ENCODE results near the gene TMEM80.
"Not testable (repeated sequence)": the region's sequence is repeated elsewhere in the genome, so short reads cannot be mapped to it uniquely, and the experiment has no call there.

Gene TMEM80

DNA sequence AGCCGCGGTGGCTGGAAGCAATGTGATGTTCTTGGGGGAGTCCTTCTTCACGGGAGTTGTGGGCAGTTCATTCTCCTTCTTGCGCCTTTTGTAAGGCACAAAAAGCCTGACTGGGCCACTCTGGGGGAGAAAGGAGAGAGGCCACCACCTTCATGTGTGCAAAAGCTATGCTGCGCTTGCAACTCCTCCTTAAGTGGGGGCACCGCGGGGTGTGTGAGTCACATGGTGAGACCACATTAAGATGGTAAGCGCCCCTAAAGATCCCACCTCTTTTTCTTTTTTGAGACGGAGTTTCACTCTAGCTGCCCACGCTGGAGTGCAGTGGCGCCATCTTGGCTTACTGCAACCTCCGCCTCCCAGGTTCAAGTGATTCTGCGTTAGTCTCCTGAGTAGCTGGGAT is 14.6 kb upstream of the TMEM80 start:
- no peak for DNase-seq
- Histone ChIP-seq H3K4me3 (no peak overlapping the region), H3K4me1 (no peaks in the 10 kb centered on the region), H3K27ac (no peak overlapping the region), H3K27me3 (no peaks in the 10 kb centered on the region), H3K36me3 (peaks cover 30 to 91% (median 46%) of the 10 kb centered on the region in 3 donors), H3K9me3 (no peaks in the 10 kb centered on the region)
- intact Hi-C loops (cut with DNase I; ENCODE audit: low total_unique reads), result no loop called here
- TF ChIP-seq, protein P1, sequence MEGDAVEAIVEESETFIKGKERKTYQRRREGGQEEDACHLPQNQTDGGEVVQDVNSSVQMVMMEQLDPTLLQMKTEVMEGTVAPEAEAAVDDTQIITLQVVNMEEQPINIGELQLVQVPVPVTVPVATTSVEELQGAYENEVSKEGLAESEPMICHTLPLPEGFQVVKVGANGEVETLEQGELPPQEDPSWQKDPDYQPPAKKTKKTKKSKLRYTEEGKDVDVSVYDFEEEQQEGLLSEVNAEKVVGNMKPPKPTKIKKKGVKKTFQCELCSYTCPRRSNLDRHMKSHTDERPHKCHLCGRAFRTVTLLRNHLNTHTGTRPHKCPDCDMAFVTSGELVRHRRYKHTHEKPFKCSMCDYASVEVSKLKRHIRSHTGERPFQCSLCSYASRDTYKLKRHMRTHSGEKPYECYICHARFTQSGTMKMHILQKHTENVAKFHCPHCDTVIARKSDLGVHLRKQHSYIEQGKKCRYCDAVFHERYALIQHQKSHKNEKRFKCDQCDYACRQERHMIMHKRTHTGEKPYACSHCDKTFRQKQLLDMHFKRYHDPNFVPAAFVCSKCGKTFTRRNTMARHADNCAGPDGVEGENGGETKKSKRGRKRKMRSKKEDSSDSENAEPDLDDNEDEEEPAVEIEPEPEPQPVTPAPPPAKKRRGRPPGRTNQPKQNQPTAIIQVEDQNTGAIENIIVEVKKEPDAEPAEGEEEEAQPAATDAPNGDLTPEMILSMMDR (IDR thresholded peaks at IDR 0.05), result no peak

DNA sequence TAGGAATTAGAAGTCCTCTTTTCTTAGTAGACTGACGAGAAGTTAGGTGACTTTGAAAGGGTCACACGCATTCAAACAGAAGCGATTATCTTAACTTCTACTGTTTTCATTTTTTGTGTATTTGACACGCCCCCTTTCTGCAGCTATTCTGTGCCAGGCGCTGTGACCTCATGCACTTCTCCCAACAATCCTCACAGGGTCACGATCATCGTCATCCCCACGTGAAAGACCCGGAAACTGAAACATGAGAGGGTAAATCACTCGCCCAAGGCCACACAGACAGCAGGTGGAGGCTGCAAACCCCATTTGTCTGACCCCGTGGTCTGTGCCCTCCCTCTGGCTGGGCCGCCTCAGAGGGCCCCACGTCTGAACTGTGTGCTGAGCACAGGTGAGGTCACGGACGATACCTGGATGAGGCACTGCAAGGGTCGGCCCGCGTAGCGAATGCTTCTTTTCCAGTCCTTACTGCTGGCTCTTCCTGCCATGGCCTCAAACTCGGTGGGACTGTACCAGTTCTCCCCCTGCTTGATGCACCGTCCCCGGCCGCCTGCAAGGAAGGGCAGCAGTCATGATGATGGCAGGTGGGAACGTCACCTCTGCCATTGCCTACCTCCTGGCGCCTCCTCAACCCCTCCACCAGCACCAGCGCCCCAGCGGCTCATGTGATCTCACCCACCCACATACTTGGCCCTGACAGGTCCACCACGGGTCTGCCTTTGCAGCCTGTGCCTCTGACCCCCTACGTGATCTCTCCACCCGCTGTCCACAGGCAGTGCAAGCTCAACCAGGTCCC is 9.0 kb upstream of the TMEM80 start:
- Histone ChIP-seq H3K4me1 (peaks cover 0 to 3% (median 0%) of the 10 kb centered on the region in 4 donors), H3K36me3 (peaks cover 36 to 86% (median 62%) of the 10 kb centered on the region in 3 donors), H3K9me3 (no peaks in the 10 kb centered on the region), H3K4me3 (no peak overlapping the region), H3K27ac (no peak overlapping the region), H3K27me3 (no peaks in the 10 kb centered on the region)
- intact Hi-C loops (cut with DNase I; ENCODE audit: low total_unique reads), result no loop called here
- no peak for DNase-seq
- TF ChIP-seq, protein P1 (IDR thresholded peaks at IDR 0.05), result no peak

DNA sequence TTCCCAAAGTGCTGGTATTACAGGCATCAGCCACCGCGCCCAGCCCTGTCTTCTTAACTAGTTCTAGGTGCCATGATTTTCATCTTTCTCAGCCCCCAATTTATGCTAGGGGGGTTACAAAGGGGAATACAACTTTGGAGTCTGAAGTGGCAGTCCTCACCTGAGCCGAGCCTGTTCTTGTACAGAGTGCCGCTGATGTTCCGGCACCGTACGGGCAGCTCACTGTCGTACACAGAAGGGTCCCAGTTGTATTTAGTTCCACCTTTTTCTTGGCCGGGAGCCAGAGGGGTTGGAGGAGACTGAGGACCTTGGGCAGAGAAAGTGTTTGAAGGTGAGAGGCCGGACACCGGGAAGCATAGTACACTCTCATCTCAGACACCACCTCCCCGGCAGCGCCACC is 7.9 kb upstream of the TMEM80 start:
- H3K36me3 ChIP-seq, result peaks cover 36 to 75% (median 56%) of the 10 kb centered on the region in 3 donors

DNA sequence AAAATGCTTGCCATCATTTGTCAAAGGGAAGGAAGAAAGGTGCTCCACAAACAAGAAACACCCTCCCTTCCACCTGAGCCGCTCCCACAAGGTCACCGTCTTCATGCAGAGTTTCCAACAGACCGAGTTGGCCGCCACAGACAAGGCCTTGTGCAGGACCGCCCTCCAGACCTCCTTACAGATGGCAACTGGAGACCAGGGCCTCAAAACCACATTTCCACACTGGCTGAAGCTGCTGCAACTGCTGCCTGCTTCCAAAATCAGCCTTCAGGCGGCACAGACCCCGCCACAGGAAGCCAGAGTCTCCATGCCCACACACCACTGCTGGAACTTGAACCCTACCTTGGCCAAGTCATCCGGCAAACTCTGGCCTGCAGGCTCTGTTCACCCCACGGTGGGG is 6.9 kb upstream of the TMEM80 start:
- H3K9me3 ChIP-seq, result no peaks in the 10 kb centered on the region
- H3K27me3 ChIP-seq, result no peaks in the 10 kb centered on the region
- H3K36me3 ChIP-seq, result peaks cover 32 to 67% (median 53%) of the 10 kb centered on the region in 3 donors
- intact Hi-C loops (cut with DNase I; ENCODE audit: low total_unique reads), result no loop called here
- DNase-seq, result no peak
- TF ChIP-seq, protein P1 (IDR thresholded peaks at IDR 0.05), result no peak
- no peak overlapping the region for H3K27ac ChIP-seq
- H3K4me3 ChIP-seq, result no peak overlapping the region
- H3K4me1 ChIP-seq, result peaks cover 0 to 19% (median 4%) of the 10 kb centered on the region in 4 donors

More for the DNA sequence above, 7.9 kb upstream of the TMEM80 start:
- TF ChIP-seq, protein P1 (IDR thresholded peaks at IDR 0.05), result no peak
- no peak overlapping the region for H3K4me3 ChIP-seq
- H3K27ac ChIP-seq, result no peak overlapping the region
- no peaks in the 10 kb centered on the region for H3K9me3 ChIP-seq
- no peaks in the 10 kb centered on the region for H3K27me3 ChIP-seq
- intact Hi-C loops (cut with DNase I; ENCODE audit: low total_unique reads), result no loop called here
- DNase-seq, result no peak
- H3K4me1 ChIP-seq, result peaks cover 0 to 10% (median 0%) of the 10 kb centered on the region in 4 donors

DNA sequence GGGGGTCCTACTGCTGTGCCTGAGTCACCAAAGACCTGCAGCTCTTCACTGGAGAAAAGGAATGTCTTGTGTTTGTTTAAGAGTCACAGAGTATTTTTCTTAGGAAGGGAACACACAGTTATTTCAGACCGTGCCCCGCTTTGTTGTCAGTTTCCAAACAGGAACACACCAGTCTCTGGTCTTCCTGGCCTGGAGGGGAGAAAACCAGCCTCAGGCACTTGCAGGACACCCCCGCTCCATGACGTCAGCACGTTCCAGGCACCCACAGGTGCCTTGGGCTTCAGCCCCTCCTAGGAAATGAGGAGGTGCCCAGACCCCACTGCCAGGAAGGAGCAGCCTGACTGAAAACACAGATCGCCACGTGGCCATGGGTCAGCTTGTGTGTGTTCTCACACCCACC is 6.0 kb upstream of the TMEM80 start:
- H3K4me3 ChIP-seq, result no peak overlapping the region
- peaks cover 0 to 28% (median 14%) of the 10 kb centered on the region in 4 donors for H3K4me1 ChIP-seq
- no peaks in the 10 kb centered on the region for H3K27me3 ChIP-seq
- TF ChIP-seq, protein P1 (IDR thresholded peaks at IDR 0.05), result no peak
- intact Hi-C loops (cut with DNase I; ENCODE audit: low total_unique reads), result no loop called here
- no peak for DNase-seq
- H3K27ac ChIP-seq, result no peak overlapping the region
- no peaks in the 10 kb centered on the region for H3K9me3 ChIP-seq
- H3K36me3 ChIP-seq, result peaks cover 23 to 58% (median 48%) of the 10 kb centered on the region in 3 donors

DNA sequence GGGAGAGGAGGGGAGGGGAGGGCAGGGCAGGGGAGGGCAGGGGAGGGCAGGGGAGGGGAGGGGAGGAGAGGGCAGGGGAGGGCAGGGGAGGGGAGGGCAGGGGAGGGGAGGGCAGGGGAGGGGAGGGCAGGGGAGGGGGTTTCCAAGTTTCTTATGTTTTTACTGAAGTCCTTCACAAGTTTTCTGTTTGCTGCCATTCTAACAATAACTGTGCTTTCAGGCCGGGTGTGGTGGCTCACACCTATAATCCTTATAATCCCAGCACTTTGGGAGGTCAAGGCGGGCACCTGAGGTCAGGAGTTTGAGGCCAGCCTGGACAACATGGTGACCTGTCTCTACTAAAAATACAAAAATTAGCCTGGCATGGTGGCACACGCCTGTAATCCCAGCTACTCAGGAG is 5.4 kb upstream of the TMEM80 start:
- intact Hi-C loops (cut with DNase I; ENCODE audit: low total_unique reads), result not testable (repeated sequence)

More for the DNA sequence above, 5.4 kb upstream of the TMEM80 start:
- not testable (repeated sequence) for H3K27me3 ChIP-seq, H3K9me3 ChIP-seq, DNase-seq, H3K4me3 ChIP-seq, H3K27ac ChIP-seq
- Histone ChIP-seq H3K36me3 (peaks cover 17 to 52% (median 42%) of the 10 kb centered on the region in 3 donors), H3K4me1 (peaks cover 0 to 29% (median 14%) of the 10 kb centered on the region in 4 donors)

Measured in tibial artery (tissue), 4 donors.